Astrocyte (in vitro differentiated cells and primary cell): ENCODE results near the gene SP6.

Experiments
- EZH2 ChIP-seq: IDR thresholded peaks from 2 replicates; pipeline ENCODE4 v1.6.1; 2012; ENCODE audit warnings: mild to moderate bottlenecking, low read length, inconsistent platforms; ENCODE audit not compliant: insufficient read depth
- TF ChIP-seq, protein P1 (sequence below): IDR thresholded peaks from 2 replicates; pipeline ENCODE4 v1.5.1; 2011; ENCODE audit warnings: low read depth, mild to moderate bottlenecking, inconsistent platforms, low read length, moderate library complexity; ENCODE audit not compliant: insufficient read depth

DNA sequence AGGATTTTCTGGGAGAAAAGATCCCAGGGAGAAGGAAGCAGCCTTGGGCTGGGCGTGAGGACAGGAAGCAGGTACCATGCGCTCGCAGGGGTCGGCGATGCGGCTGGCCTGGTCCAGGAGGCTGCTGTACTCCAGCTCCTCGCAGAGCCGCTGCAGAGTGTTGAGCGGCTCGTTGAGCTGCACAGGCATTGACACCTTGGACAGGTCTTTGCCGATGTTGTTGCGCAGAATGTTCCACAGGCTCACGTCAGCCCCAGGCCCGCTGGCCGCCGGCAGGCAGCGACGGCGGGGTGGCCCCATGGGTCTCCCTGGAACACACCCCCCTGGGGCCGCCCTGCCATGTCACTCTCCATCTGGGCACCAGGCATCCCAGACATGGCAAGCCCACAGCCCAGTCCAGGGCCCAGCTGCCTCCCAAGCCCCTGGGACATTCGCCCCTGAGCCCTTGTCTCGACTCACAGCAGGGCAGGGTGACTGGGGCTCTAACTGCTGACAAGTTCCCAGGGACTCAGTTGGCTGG, 37.4 kb downstream of the SP6 start:
- TF ChIP-seq, protein P1, sequence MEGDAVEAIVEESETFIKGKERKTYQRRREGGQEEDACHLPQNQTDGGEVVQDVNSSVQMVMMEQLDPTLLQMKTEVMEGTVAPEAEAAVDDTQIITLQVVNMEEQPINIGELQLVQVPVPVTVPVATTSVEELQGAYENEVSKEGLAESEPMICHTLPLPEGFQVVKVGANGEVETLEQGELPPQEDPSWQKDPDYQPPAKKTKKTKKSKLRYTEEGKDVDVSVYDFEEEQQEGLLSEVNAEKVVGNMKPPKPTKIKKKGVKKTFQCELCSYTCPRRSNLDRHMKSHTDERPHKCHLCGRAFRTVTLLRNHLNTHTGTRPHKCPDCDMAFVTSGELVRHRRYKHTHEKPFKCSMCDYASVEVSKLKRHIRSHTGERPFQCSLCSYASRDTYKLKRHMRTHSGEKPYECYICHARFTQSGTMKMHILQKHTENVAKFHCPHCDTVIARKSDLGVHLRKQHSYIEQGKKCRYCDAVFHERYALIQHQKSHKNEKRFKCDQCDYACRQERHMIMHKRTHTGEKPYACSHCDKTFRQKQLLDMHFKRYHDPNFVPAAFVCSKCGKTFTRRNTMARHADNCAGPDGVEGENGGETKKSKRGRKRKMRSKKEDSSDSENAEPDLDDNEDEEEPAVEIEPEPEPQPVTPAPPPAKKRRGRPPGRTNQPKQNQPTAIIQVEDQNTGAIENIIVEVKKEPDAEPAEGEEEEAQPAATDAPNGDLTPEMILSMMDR = no peak
- TF ChIP-seq EZH2 = no peak
